IPS DF 6.9 (cell line): ENCODE data around the gene CD33.
"Not testable (repeated sequence)": the region's sequence is repeated elsewhere in the genome, so short reads cannot be mapped to it uniquely, and the experiment has no call there.

Experiments
- DNase-seq: peaks from one replicate; pipeline ENCODE4 v3.0.0-alpha.2; 2013; ENCODE audit warnings: low read depth, low spot score
- H3K27ac ChIP-seq: one replicate; pipeline ENCODE4 v1.5.1; 2013; ENCODE audit warnings: low read length, control low read depth
- H3K27me3 ChIP-seq: 2 replicates; pipeline ENCODE4 v1.6.1; 2013; ENCODE audit warnings: mild to moderate bottlenecking, low read length; ENCODE audit not compliant: control insufficient read depth, insufficient read depth
- H3K36me3 ChIP-seq: 2 replicates; pipeline ENCODE4 v1.6.1; 2013; ENCODE audit warnings: low read length; ENCODE audit not compliant: control insufficient read depth, insufficient read depth
- H3K4me1 ChIP-seq: 2 replicates; pipeline ENCODE4 v1.6.1; 2013; ENCODE audit warnings: low read length; ENCODE audit not compliant: control insufficient read depth, insufficient read depth
- H3K4me3 ChIP-seq: 2 replicates; pipeline ENCODE4 v1.5.1; 2013; ENCODE audit warnings: mild to moderate bottlenecking, low read length
- H3K9me3 ChIP-seq: 2 replicates; pipeline ENCODE4 v1.6.1; 2013; ENCODE audit warnings: low read length, inconsistent platforms; ENCODE audit not compliant: control insufficient read depth, insufficient read depth
- WGBS: extraction: QIAGEN DNeasy Blood & Tissue Kit; methylation state at CpG from one replicate; pipeline ENCODE4 v1.1.7; 2013; ENCODE audit warnings: mixed read lengths, missing lambda C conversion rate; ENCODE audit not compliant: insufficient read length, insufficient coverage; 5-methylcytosine and 5-hydroxymethylcytosine counted together

CD33 gene

GRCh38 chr19:51210191-51210784 is 14.6 kb upstream of the CD33 start:
- no CpG with 5 or more reads among the region's 6 CpGs for WGBS
- no peak overlapping the region for H3K4me3 ChIP-seq
- no peak overlapping the region for H3K27ac ChIP-seq
- no peaks in the 10 kb centered on the region for H3K36me3 ChIP-seq
- no peak for DNase-seq
- H3K4me1 ChIP-seq: no peaks in the 10 kb centered on the region
- H3K27me3 ChIP-seq: no peaks in the 10 kb centered on the region
- no peaks in the 10 kb centered on the region for H3K9me3 ChIP-seq

GRCh38 chr19:51210874-51211361 is 14.0 kb upstream of the CD33 start:
- H3K27me3 ChIP-seq, H3K9me3 ChIP-seq, H3K4me1 ChIP-seq, H3K4me3 ChIP-seq, H3K36me3 ChIP-seq, H3K27ac ChIP-seq, DNase-seq: not testable (repeated sequence)
- no CpG with 5 or more reads among the region's 13 CpGs for WGBS

GRCh38 chr19:51211833-51212232 is 13.0 kb upstream of the CD33 start:
- DNase-seq: no peak
- no peak overlapping the region for H3K4me3 ChIP-seq
- H3K27ac ChIP-seq: no peak overlapping the region

GRCh38 chr19:51219307-51219706 is 5.6 kb upstream of the CD33 start:
- no CpG with 5 or more reads among the region's 1 CpG for WGBS
- no peak overlapping the region for H3K27ac ChIP-seq
- no peaks in the 10 kb centered on the region for H3K36me3 ChIP-seq
- no peak for DNase-seq
- no peaks in the 10 kb centered on the region for H3K27me3 ChIP-seq
- H3K4me1 ChIP-seq: no peaks in the 10 kb centered on the region
- H3K4me3 ChIP-seq: no peak overlapping the region
- peaks cover 2% of the 10 kb centered on the region; the same call in 1 of the 2 replicates for H3K9me3 ChIP-seq

More at GRCh38 chr19:51211833-51212232, 13.0 kb upstream of the CD33 start:
- Histone ChIP-seq H3K9me3 (peaks cover 2% of the 10 kb centered on the region; the same call in 1 of the 2 replicates), H3K27me3 (no peaks in the 10 kb centered on the region), H3K4me1 (no peaks in the 10 kb centered on the region), H3K36me3 (no peaks in the 10 kb centered on the region)
- WGBS: no CpG with 5 or more reads among the region's 9 CpGs

GRCh38 chr19:51219971-51220370 is 4.9 kb upstream of the CD33 start:
- no peak overlapping the region for H3K4me3 ChIP-seq
- no peak overlapping the region for H3K27ac ChIP-seq
- no peaks in the 10 kb centered on the region for H3K36me3 ChIP-seq
- WGBS: no CpG with 5 or more reads among the region's 1 CpG
- no peaks in the 10 kb centered on the region for H3K4me1 ChIP-seq
- no peak for DNase-seq
- no peaks in the 10 kb centered on the region for H3K27me3 ChIP-seq
- H3K9me3 ChIP-seq: peaks cover 2% of the 10 kb centered on the region; the same call in 1 of the 2 replicates

- Histone ChIP-seq H3K27me3 (no peaks in the 10 kb centered on the region), H3K27ac (no peak overlapping the region), H3K9me3 (no peaks in the 10 kb centered on the region), H3K36me3 (no peaks in the 10 kb centered on the region), H3K4me1 (no peaks in the 10 kb centered on the region), H3K4me3 (no peak overlapping the region)
- no peak for DNase-seq
Observed at GRCh38 chr19:51220996-51221395, 3.9 kb upstream of the CD33 start.

- H3K27ac ChIP-seq: no peak overlapping the region
- no CpG with 5 or more reads among the region's 3 CpGs for WGBS
- H3K27me3 ChIP-seq: no peaks in the 10 kb centered on the region
- H3K4me3 ChIP-seq: no peak overlapping the region
- DNase-seq: no peak
- no peaks in the 10 kb centered on the region for H3K9me3 ChIP-seq
- H3K4me1 ChIP-seq: no peaks in the 10 kb centered on the region
- no peaks in the 10 kb centered on the region for H3K36me3 ChIP-seq
Observed at GRCh38 chr19:51224163-51224641, 678 bp upstream of the CD33 start.

GRCh38 chr19:51226067-51226466 is 1.2 kb downstream of the CD33 start:
- Histone ChIP-seq H3K4me3 (no peak overlapping the region), H3K27ac (no peak overlapping the region), H3K9me3 (no peaks in the 10 kb centered on the region), H3K36me3 (no peaks in the 10 kb centered on the region), H3K27me3 (no peaks in the 10 kb centered on the region), H3K4me1 (no peaks in the 10 kb centered on the region)
- WGBS: no CpG with 5 or more reads among the region's 3 CpGs
- no peak for DNase-seq

GRCh38 chr19:51227326-51227725 is 2.4 kb downstream of the CD33 start:
- WGBS: no CpG with 5 or more reads among the region's 2 CpGs
- no peaks in the 10 kb centered on the region for H3K4me1 ChIP-seq
- H3K9me3 ChIP-seq: no peaks in the 10 kb centered on the region
- H3K27me3 ChIP-seq: no peaks in the 10 kb centered on the region
- DNase-seq: no peak
- no peak overlapping the region for H3K4me3 ChIP-seq
- H3K27ac ChIP-seq: no peak overlapping the region
- H3K36me3 ChIP-seq: no peaks in the 10 kb centered on the region

GRCh38 chr19:51227966-51228365 is 3.1 kb downstream of the CD33 start:
- H3K27ac ChIP-seq: no peak overlapping the region
- no peaks in the 10 kb centered on the region for H3K36me3 ChIP-seq
- H3K9me3 ChIP-seq: no peaks in the 10 kb centered on the region
- no CpG with 5 or more reads among the region's 2 CpGs for WGBS
- H3K4me3 ChIP-seq: no peak overlapping the region
- H3K4me1 ChIP-seq: no peaks in the 10 kb centered on the region
- DNase-seq: no peak
- H3K27me3 ChIP-seq: no peaks in the 10 kb centered on the region

GRCh38 chr19:51240866-51241265 is 16.0 kb downstream of the CD33 start:
- no peaks in the 10 kb centered on the region for H3K9me3 ChIP-seq
- no peak overlapping the region for H3K4me3 ChIP-seq
- no peaks in the 10 kb centered on the region for H3K36me3 ChIP-seq
- no peak overlapping the region for H3K27ac ChIP-seq
- DNase-seq: no peak
- H3K27me3 ChIP-seq: no peaks in the 10 kb centered on the region
- WGBS: no CpG with 5 or more reads among the region's 7 CpGs
- no peaks in the 10 kb centered on the region for H3K4me1 ChIP-seq
